HepG2 (cell line): Measurements from ENCODE around the gene NPC2. TPM values are rescaled to one million over a fixed set of nuclear protein-coding genes. Genes with fewer than 3 reads are reported as not detected.

Source experiments
- ATAC-seq: fragments of 200-7000 bp; cut with Tn5 transposase; 3 replicates; pipeline ENCODE4 v1.9.1; 2020; ENCODE audit warnings: mild to moderate bottlenecking, moderate library complexity
- BruUV-seq: library from RNA; stranded (reverse); fragments of 400-500 nt; replicated peaks from 2 replicates; lab custom pipeline; 2021; lab: Mats Ljungman, UMichigan
- CTCF ChIA-PET: fragments of 300-600 bp; formaldehyde crosslinking; extraction: SDS; loops from one replicate; lab custom pipeline; 2021; ENCODE audit warnings: low total read pairs, inconsistent platforms, low intra/inter-chr PET ratio; lab: Yijun Ruan, JAX
- POLR2A ChIA-PET: fragments of 350-600 bp; sonication (Branson Sonifier 250); formaldehyde crosslinking; loops from one replicate; lab custom pipeline; 2020; ENCODE audit warnings: antibody characterized with exemption, inconsistent platforms; lab: Yijun Ruan, JAX
- DNase-seq: peaks from one replicate; pipeline ENCODE4 v3.0.0-alpha.2; 2015; ENCODE audit warnings: low spot score
- FAIRE-seq: peaks from 3 replicates; lab custom pipeline; 2011; peaks lifted over from hg19 to GRCh38; lab: Jason Lieb, UNC
- H2AFZ ChIP-seq: one replicate; pipeline ENCODE4 v1.6.1; 2011; ENCODE audit warnings: low read length, inconsistent platforms
- H3K27ac ChIP-seq: fragments of 300-600 bp; 3 replicates; pipeline ENCODE4 v1.8.0; 2011; ENCODE audit warnings: mixed run types, mild to moderate bottlenecking, mixed read lengths, low read length, inconsistent platforms; ENCODE audit not compliant: insufficient read depth; ENCODE audit errors: extremely low read length
- H3K27me3 ChIP-seq, 2 experiments: fragments of 200-600 bp in 1 of 2; 2 replicates in 1 of 2; 3 replicates in 1 of 2; pipeline versions ENCODE4 v1.6.0 to v1.8.0; 2011; ENCODE audit warnings: low read length in 2 of 2, mild to moderate bottlenecking in 2 of 2, moderate library complexity in 2 of 2, inconsistent platforms in 1 of 2; ENCODE audit not compliant: insufficient read depth in 2 of 2, control insufficient read depth in 1 of 2
- H3K36me3 ChIP-seq, 2 experiments: fragments of 200-600 bp in 1 of 2; replicated peaks in 1 of 2; 2 replicates in 1 of 2; 3 replicates in 1 of 2; pipeline versions ENCODE4 v1.5.1 to v1.8.0; 2011; ENCODE audit warnings: low read length in 2 of 2, inconsistent platforms in 1 of 2; ENCODE audit not compliant: insufficient read depth in 2 of 2, control insufficient read depth in 1 of 2
- H3K4me1 ChIP-seq: 2 replicates; pipeline ENCODE4 v1.5.1; 2012; ENCODE audit warnings: low read length, inconsistent platforms; ENCODE audit not compliant: insufficient read depth
- H3K4me2 ChIP-seq: 2 replicates; pipeline ENCODE4 v1.6.0; 2011; ENCODE audit warnings: low read depth, low read length, inconsistent platforms
- H3K4me3 ChIP-seq, 3 experiments: fragments of 200-600 bp in 1 of 3; sonication (generic), shearing (Covaris generic) in 1 of 3; replicated peaks in 1 of 3; 2 replicates each; pipeline ENCODE4 v1.5.1; 2011 to 2016; ENCODE audit warnings: low read length in 3 of 3, inconsistent platforms in 2 of 3, low read depth in 2 of 3, mild to moderate bottlenecking in 2 of 3, control low read depth in 1 of 3, mixed read lengths in 1 of 3; ENCODE audit not compliant: insufficient read depth in 1 of 3
- H3K79me2 ChIP-seq: one replicate; pipeline ENCODE4 v1.6.1; 2011; ENCODE audit warnings: low read length, inconsistent platforms; ENCODE audit not compliant: insufficient read depth
- H3K9ac ChIP-seq: 2 replicates; pipeline ENCODE4 v1.6.0; 2011; ENCODE audit warnings: mild to moderate bottlenecking, low read depth, low read length, inconsistent platforms; ENCODE audit not compliant: insufficient read depth
- H3K9me3 ChIP-seq: 2 replicates; pipeline ENCODE4 v1.5.1; 2012; ENCODE audit warnings: mild to moderate bottlenecking, low read length
- H4K20me1 ChIP-seq: 2 replicates; pipeline ENCODE4 v1.6.0; 2011; ENCODE audit warnings: inconsistent platforms, mild to moderate bottlenecking, low read length, moderate library complexity; ENCODE audit not compliant: insufficient read depth
- ATF5 ChIP-seq: sonication (generic); formaldehyde crosslinking; IDR thresholded peaks from 2 replicates; pipeline ENCODE4 v1.4.0; 2020; ENCODE audit warnings: mild to moderate bottlenecking, low read depth, missing genetic modification reagents
- CSRNP2 ChIP-seq: sonication (generic); formaldehyde crosslinking; conservative IDR thresholded peaks from 2 replicates; pipeline ENCODE4 v1.8.0; 2022; ENCODE audit warnings: low read depth, missing genetic modification reagents
- IRX3 ChIP-seq: sonication (generic); formaldehyde crosslinking; IDR thresholded peaks from 2 replicates; pipeline ENCODE4 v1.8.1; 2023; ENCODE audit warnings: mild to moderate bottlenecking, low read depth, missing genetic modification reagents, borderline replicate concordance
- JUND ChIP-seq: sonication (generic); formaldehyde crosslinking; IDR thresholded peaks from 2 replicates; pipeline ENCODE4 v1.8.0; 2022; ENCODE audit warnings: mild to moderate bottlenecking, missing genetic modification reagents
- MEIS2 ChIP-seq: sonication (generic); formaldehyde crosslinking; IDR thresholded peaks from 2 replicates; pipeline ENCODE4 v1.9.0; 2021; ENCODE audit warnings: mild to moderate bottlenecking, missing genetic modification reagents
- NCOA1 ChIP-seq: sonication (generic); formaldehyde crosslinking; IDR thresholded peaks from 2 replicates; pipeline ENCODE4 v1.9.0; 2021; ENCODE audit warnings: missing genetic modification reagents
- NFRKB ChIP-seq: fragments of 450-650 bp; IDR thresholded peaks from 2 replicates; pipeline ENCODE4 v1.6.1; 2017
- RAD51 ChIP-seq: fragments of 450-650 bp; IDR thresholded peaks from 2 replicates; pipeline ENCODE4 v1.6.1; 2016; ENCODE audit warnings: borderline replicate concordance
- RFX5 ChIP-seq: IDR thresholded peaks from 2 replicates; pipeline ENCODE4 v1.6.1; 2011; ENCODE audit warnings: low read depth, low read length, improper control_type of control experiment
- SRSF9 ChIP-seq: fragments of 200-400 bp; formaldehyde crosslinking; IDR thresholded peaks from 2 replicates; pipeline ENCODE4 v1.6.1; 2018; ENCODE audit warnings: borderline replicate concordance, mild to moderate bottlenecking, low read depth, low read length; ENCODE audit not compliant: insufficient read depth, poor library complexity, severe bottlenecking
- TSC22D2 ChIP-seq: sonication (generic); formaldehyde crosslinking; IDR thresholded peaks from 2 replicates; pipeline ENCODE4 v1.5.1; 2020; ENCODE audit warnings: missing genetic modification reagents, mild to moderate bottlenecking, borderline replicate concordance
- ZNF234 ChIP-seq: sonication (generic); formaldehyde crosslinking; conservative IDR thresholded peaks from 2 replicates; pipeline ENCODE4 v1.5.1; 2020; ENCODE audit warnings: mild to moderate bottlenecking, missing genetic modification reagents
- ZNF569 ChIP-seq: sonication (generic); formaldehyde crosslinking; IDR thresholded peaks from 2 replicates; pipeline ENCODE4 v1.5.0; 2020; ENCODE audit warnings: mild to moderate bottlenecking, missing genetic modification reagents, moderate library complexity, borderline replicate concordance
- ZNF570 ChIP-seq: sonication (generic); formaldehyde crosslinking; IDR thresholded peaks from 2 replicates; pipeline ENCODE4 v1.4.0; 2020; ENCODE audit warnings: mild to moderate bottlenecking, missing genetic modification reagents, borderline replicate concordance
- ZNF615 ChIP-seq: sonication (generic); formaldehyde crosslinking; IDR thresholded peaks from 2 replicates; pipeline ENCODE4 v1.5.0; 2020; ENCODE audit warnings: mild to moderate bottlenecking, missing genetic modification reagents, borderline replicate concordance
- WGBS: methylation state at CpG from one replicate; pipeline ENCODE4 v1.1.6; 2017; ENCODE audit warnings: low lambda C conversion rate; 5-methylcytosine and 5-hydroxymethylcytosine counted together
- in situ Hi-C: cut with HindIII; loops from 2 replicates; pipeline ENCODE4 v1.10.0; 2017; ENCODE audit warnings: low pct_unique_long_range_greater_than_20kb; ENCODE audit not compliant: extremely low pct_ligation_motif_present
- intact Hi-C: fragments of 100-400 bp; cut with micrococcal nuclease; formaldehyde crosslinking; loops from one replicate; pipeline ENCODE4 v1.10.0; 2022; ENCODE audit not compliant: unreplicated experiment
- polyA plus RNA-seq, 8 experiments: library from polyadenylated mRNA; depleted of rRNA in 3 of 8; stranded (reverse) in 7 of 8; unstranded in 1 of 8; fragments of >200 nt; fragmentation: Illumina TruSeq in 4 of 8; extraction: Trizol in 4 of 8; gene quantifications; 2 replicates each; pipeline versions ENCODE4 v1.2.1 to v1.2.3, GENCODE V29; 2011 to 2016; ENCODE audit warnings: low read depth in 4 of 8, missing spikeins in 1 of 8, mixed read lengths in 1 of 8; ENCODE audit not compliant: insufficient read depth in 1 of 8
- total RNA-seq, 5 experiments: library from RNA; depleted of rRNA; stranded (reverse); fragments of >200 nt; fragmentation: Illumina TruSeq; extraction: Trizol; gene quantifications; 2 replicates each; pipeline ENCODE4 v1.2.3, GENCODE V29; 2016; ENCODE audit warnings: low read depth in 1 of 5
- TF ChIP-seq, protein P1 (sequence below): sonication (generic); formaldehyde crosslinking; IDR thresholded peaks from 2 replicates; pipeline ENCODE4 v1.5.0; 2020; ENCODE audit warnings: mild to moderate bottlenecking, missing genetic modification reagents
- TF ChIP-seq, protein P2 (sequence below): sonication (generic); formaldehyde crosslinking; IDR thresholded peaks from 2 replicates; pipeline ENCODE4 v1.5.0; 2020; ENCODE audit warnings: missing genetic modification reagents, mild to moderate bottlenecking, borderline replicate concordance

NPC2 gene
- total and polyA plus RNA-seq, 2 of the 13 experiments (the other 11 are each of a cell fraction or from before 2014, with no cell fraction given) = 132 to 164 TPM

- no peak overlapping the region for H3K4me2 ChIP-seq
- 0% methylated on average over 4 of the region's 10 CpGs for WGBS
- H3K36me3 ChIP-seq = no peaks in the 10 kb centered on the region
- peaks cover 24% of the 10 kb centered on the region for H3K4me1 ChIP-seq
- FAIRE-seq (no peak), ATAC-seq (no peak; the same call in 2 of the 3 replicates), DNase-seq (no peak)
- H3K4me3 ChIP-seq = no peak overlapping the region
- no peaks in the 10 kb centered on the region for H3K79me2 ChIP-seq
- CTCF ChIA-PET = no interaction called here
- POLR2A ChIA-PET = no interaction called here
- no peaks in the 10 kb centered on the region for H4K20me1 ChIP-seq
- no peak overlapping the region for H2AFZ ChIP-seq
- no peak overlapping the region for H3K27ac ChIP-seq
- no TSS peak for BruUV-seq
- H3K27me3 ChIP-seq = peaks cover 2 to 40% of the 10 kb centered on the region in 2 experiments; a peak in 3 of 5 replicates
- intact Hi-C loops (no loop called here), in situ Hi-C loops (no loop called here)
- no peaks in the 10 kb centered on the region for H3K9me3 ChIP-seq
- no peak overlapping the region for H3K9ac ChIP-seq
- TF ChIP-seq NCOA1 (CRISPR knock-in tag) (no peak), ZNF570 (CRISPR knock-in tag) (no peak), TSC22D2 (no peak), RFX5 (no peak), ZNF615 (no peak), NFRKB (no peak), MEIS2 (CRISPR knock-in tag) (no peak), SRSF9 (no peak), ZNF569 (no peak), JUND (CRISPR knock-in tag) (no peak), IRX3 (CRISPR knock-in tag) (no peak), RAD51 (no peak), ATF5 (no peak), CSRNP2 (CRISPR knock-in tag) (no peak), ZNF234 (CRISPR knock-in tag) (no peak)
- TF ChIP-seq, protein P1, sequence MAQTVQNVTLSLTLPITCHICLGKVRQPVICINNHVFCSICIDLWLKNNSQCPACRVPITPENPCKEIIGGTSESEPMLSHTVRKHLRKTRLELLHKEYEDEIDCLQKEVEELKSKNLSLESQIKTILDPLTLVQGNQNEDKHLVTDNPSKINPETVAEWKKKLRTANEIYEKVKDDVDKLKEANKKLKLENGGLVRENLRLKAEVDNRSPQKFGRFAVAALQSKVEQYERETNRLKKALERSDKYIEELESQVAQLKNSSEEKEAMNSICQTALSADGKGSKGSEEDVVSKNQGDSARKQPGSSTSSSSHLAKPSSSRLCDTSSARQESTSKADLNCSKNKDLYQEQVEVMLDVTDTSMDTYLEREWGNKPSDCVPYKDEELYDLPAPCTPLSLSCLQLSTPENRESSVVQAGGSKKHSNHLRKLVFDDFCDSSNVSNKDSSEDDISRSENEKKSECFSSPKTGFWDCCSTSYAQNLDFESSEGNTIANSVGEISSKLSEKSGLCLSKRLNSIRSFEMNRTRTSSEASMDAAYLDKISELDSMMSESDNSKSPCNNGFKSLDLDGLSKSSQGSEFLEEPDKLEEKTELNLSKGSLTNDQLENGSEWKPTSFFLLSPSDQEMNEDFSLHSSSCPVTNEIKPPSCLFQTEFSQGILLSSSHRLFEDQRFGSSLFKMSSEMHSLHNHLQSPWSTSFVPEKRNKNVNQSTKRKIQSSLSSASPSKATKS (CRISPR knock-in tag) = no peak
- TF ChIP-seq, protein P2, sequence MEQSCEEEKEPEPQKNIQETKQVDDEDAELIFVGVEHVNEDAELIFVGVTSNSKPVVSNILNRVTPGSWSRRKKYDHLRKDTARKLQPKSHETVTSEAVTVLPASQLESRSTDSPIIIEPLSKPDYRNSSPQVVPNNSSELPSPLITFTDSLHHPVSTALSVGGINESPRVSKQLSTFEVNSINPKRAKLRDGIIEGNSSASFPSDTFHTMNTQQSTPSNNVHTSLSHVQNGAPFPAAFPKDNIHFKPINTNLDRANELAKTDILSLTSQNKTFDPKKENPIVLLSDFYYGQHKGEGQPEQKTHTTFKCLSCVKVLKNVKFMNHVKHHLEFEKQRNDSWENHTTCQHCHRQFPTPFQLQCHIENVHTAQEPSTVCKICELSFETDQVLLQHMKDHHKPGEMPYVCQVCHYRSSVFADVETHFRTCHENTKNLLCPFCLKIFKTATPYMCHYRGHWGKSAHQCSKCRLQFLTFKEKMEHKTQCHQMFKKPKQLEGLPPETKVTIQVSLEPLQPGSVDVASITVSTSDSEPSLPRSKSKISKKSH (CRISPR knock-in tag) = no peak
These were observed 49.1 kb upstream of the NPC2 start for GRCh38 chr14:74542056-74542685.
